ENCODE measurements around the gene ISL2. TPM values are rescaled to one million over a fixed set of nuclear protein-coding genes. Genes with fewer than 3 reads are reported as not detected.

ISL2 gene
- total RNA-seq, 1 experiment from 2014 or later, result 7.6 TPM

GRCh38 chr15:76349301-76350070 is 12.9 kb downstream of the ISL2 start:
- Mint-ChIP-seq H3K4me1 (ENCODE audit: low read depth, unreplicated experiment) (peaks cover 15% of the 10 kb centered on the region), H3K9me3 (ENCODE audit: low read depth, unreplicated experiment) (no peaks in the 10 kb centered on the region), H3K27me3 (ENCODE audit: unreplicated experiment) (peaks cover 15% of the 10 kb centered on the region), H3K4me3 (ENCODE audit: low read depth, unreplicated experiment) (no peak overlapping the region), H3K36me3 (ENCODE audit: insufficient read depth, unreplicated experiment) (peaks cover 15% of the 10 kb centered on the region), H3K27ac (ENCODE audit: unreplicated experiment) (no peak overlapping the region)
- TF ChIP-seq CTCF (IDR thresholded peaks at IDR 0.05; ENCODE audit: unreplicated experiment), result no peak
- CTCF ChIA-PET, result interaction anchor here (0.6 to 1.2 kb wide), 3 partner anchors 15 to 256 kb away, joined by 3 read pairs; no protein-coding TSS in a partner anchor
- no peak for DNase-seq
- intact Hi-C loops (cut with micrococcal nuclease; ENCODE audit: unreplicated experiment), result no loop called here
- BruUV-seq (replicated peaks), result no TSS peak

- intact Hi-C loops (cut with micrococcal nuclease; ENCODE audit: unreplicated experiment), result no loop called here
- no peak overlapping the region for H3K4me3 Mint-ChIP-seq (ENCODE audit: low read depth, unreplicated experiment)
- BruUV-seq (replicated peaks), result no TSS peak
- H3K9me3 Mint-ChIP-seq (ENCODE audit: low read depth, unreplicated experiment), result no peaks in the 10 kb centered on the region
- H3K27ac Mint-ChIP-seq (ENCODE audit: unreplicated experiment), result no peak overlapping the region
- no peak for TF ChIP-seq CTCF (IDR thresholded peaks at IDR 0.05; ENCODE audit: unreplicated experiment)
- DNase-seq, result no peak
- no peaks in the 10 kb centered on the region for H3K27me3 Mint-ChIP-seq (ENCODE audit: unreplicated experiment)
- H3K36me3 Mint-ChIP-seq (ENCODE audit: insufficient read depth, unreplicated experiment), result no peaks in the 10 kb centered on the region
- H3K4me1 Mint-ChIP-seq (ENCODE audit: low read depth, unreplicated experiment), result no peaks in the 10 kb centered on the region
- CTCF ChIA-PET, result interaction anchor here (0.9 kb wide), 1 partner anchor 8 kb away, joined by 3 read pairs; no protein-coding TSS in a partner anchor
Observed at GRCh38 chr15:76353023-76353577, 16.5 kb downstream of the ISL2 start.

GRCh38 chr15:76353903-76354302 is 17.3 kb downstream of the ISL2 start:
- Mint-ChIP-seq H3K36me3 (ENCODE audit: insufficient read depth, unreplicated experiment) (no peaks in the 10 kb centered on the region), H3K27ac (ENCODE audit: unreplicated experiment) (no peak overlapping the region), H3K4me3 (ENCODE audit: low read depth, unreplicated experiment) (no peak overlapping the region), H3K9me3 (ENCODE audit: low read depth, unreplicated experiment) (no peaks in the 10 kb centered on the region), H3K4me1 (ENCODE audit: low read depth, unreplicated experiment) (no peaks in the 10 kb centered on the region), H3K27me3 (ENCODE audit: unreplicated experiment) (no peaks in the 10 kb centered on the region)
- BruUV-seq (replicated peaks), result no TSS peak
- CTCF ChIA-PET, result interaction anchor here (0.6 to 0.9 kb wide), 3 partner anchors 8 to 852 kb away, joined by 3 to 8 read pairs (median 4); no protein-coding TSS in a partner anchor
- intact Hi-C loops (cut with micrococcal nuclease; ENCODE audit: unreplicated experiment), result no loop called here
- TF ChIP-seq CTCF (IDR thresholded peaks at IDR 0.05; ENCODE audit: unreplicated experiment), result no peak
- no peak for DNase-seq

GRCh38 chr15:76354823-76355440 is 18.4 kb downstream of the ISL2 start:
- intact Hi-C loops (cut with micrococcal nuclease; ENCODE audit: unreplicated experiment), result no loop called here
- Mint-ChIP-seq H3K9me3 (ENCODE audit: low read depth, unreplicated experiment) (no peaks in the 10 kb centered on the region), H3K36me3 (ENCODE audit: insufficient read depth, unreplicated experiment) (no peaks in the 10 kb centered on the region), H3K27me3 (ENCODE audit: unreplicated experiment) (no peaks in the 10 kb centered on the region), H3K27ac (ENCODE audit: unreplicated experiment) (no peak overlapping the region), H3K4me1 (ENCODE audit: low read depth, unreplicated experiment) (no peaks in the 10 kb centered on the region), H3K4me3 (ENCODE audit: low read depth, unreplicated experiment) (no peak overlapping the region)
- BruUV-seq (replicated peaks), result no TSS peak
- TF ChIP-seq CTCF (IDR thresholded peaks at IDR 0.05; ENCODE audit: unreplicated experiment), result no peak
- CTCF ChIA-PET, result no interaction called here
- no peak for DNase-seq
